ENCODE measurements around the gene ARHGAP42.

Gene ARHGAP42

GRCh38 chr11:100715165-100715761 is 28.2 kb downstream of the ARHGAP42 start:
- H3K27ac ChIP-seq (replicated peaks), result no peak overlapping the region
- no peak overlapping the region for H3K4me3 ChIP-seq (replicated peaks; ENCODE audit: insufficient read depth, low read length)
- no peak for TF ChIP-seq GABPA (IDR thresholded peaks at IDR 0.05; ENCODE audit: low read depth)
- TF ChIP-seq POLR2AphosphoS5 (IDR thresholded peaks at IDR 0.05; ENCODE audit: low read depth), result no peak
- TF ChIP-seq REST (IDR thresholded peaks at IDR 0.05; ENCODE audit: insufficient replicate concordance, low read depth), result no peak
- TF ChIP-seq SPI1 (IDR thresholded peaks at IDR 0.05; ENCODE audit: borderline replicate concordance, low read depth), result no peak
- TF ChIP-seq CTCF (IDR thresholded peaks at IDR 0.05; ENCODE audit: insufficient read depth, low read length), result no peak
- no peak for DNase-seq (ENCODE audit: low read depth in 1 of 2, low spot score in 1 of 2)
- no peaks in the 10 kb centered on the region for H3K27me3 ChIP-seq (ENCODE audit: insufficient read depth, poor library complexity, severe bottlenecking)

- Histone ChIP-seq H3K4me3 (replicated peaks; ENCODE audit: insufficient read depth, low read length) (no peak overlapping the region), H3K27ac (replicated peaks) (no peak overlapping the region), H3K27me3 (ENCODE audit: insufficient read depth, poor library complexity, severe bottlenecking) (no peaks in the 10 kb centered on the region)
- DNase-seq (ENCODE audit: low read depth in 1 of 2, low spot score in 1 of 2), result no peak
- TF ChIP-seq POLR2AphosphoS5 (IDR thresholded peaks at IDR 0.05; ENCODE audit: low read depth), result no peak
- no peak for TF ChIP-seq SPI1 (IDR thresholded peaks at IDR 0.05; ENCODE audit: borderline replicate concordance, low read depth)
- no peak for TF ChIP-seq CTCF (IDR thresholded peaks at IDR 0.05; ENCODE audit: insufficient read depth, low read length)
- TF ChIP-seq REST (IDR thresholded peaks at IDR 0.05; ENCODE audit: insufficient replicate concordance, low read depth), result no peak
These were observed 29.8 kb downstream of the ARHGAP42 start for GRCh38 chr11:100716838-100717237.

- Histone ChIP-seq H3K4me3 (replicated peaks; ENCODE audit: insufficient read depth, low read length) (no peak overlapping the region), H3K27me3 (ENCODE audit: insufficient read depth, poor library complexity, severe bottlenecking) (no peaks in the 10 kb centered on the region), H3K27ac (replicated peaks) (no peak overlapping the region)
- TF ChIP-seq GABPA (IDR thresholded peaks at IDR 0.05; ENCODE audit: low read depth), result no peak
- no peak for TF ChIP-seq SPI1 (IDR thresholded peaks at IDR 0.05; ENCODE audit: borderline replicate concordance, low read depth)
- TF ChIP-seq CTCF (IDR thresholded peaks at IDR 0.05; ENCODE audit: insufficient read depth, low read length), result no peak
- no peak for TF ChIP-seq POLR2AphosphoS5 (IDR thresholded peaks at IDR 0.05; ENCODE audit: low read depth)
- TF ChIP-seq REST (IDR thresholded peaks at IDR 0.05; ENCODE audit: insufficient replicate concordance, low read depth), result no peak
- no peak for DNase-seq (ENCODE audit: low read depth in 1 of 2, low spot score in 1 of 2)
These were observed 32.3 kb downstream of the ARHGAP42 start for GRCh38 chr11:100719362-100719761.

Measured in HL-60 (cell line).